ENCODE results near the gene FUCA2.
"Not testable (repeated sequence)": the region's sequence is repeated elsewhere in the genome, so short reads cannot be mapped to it uniquely, and the experiment has no call there.

Gene FUCA2

DNA sequence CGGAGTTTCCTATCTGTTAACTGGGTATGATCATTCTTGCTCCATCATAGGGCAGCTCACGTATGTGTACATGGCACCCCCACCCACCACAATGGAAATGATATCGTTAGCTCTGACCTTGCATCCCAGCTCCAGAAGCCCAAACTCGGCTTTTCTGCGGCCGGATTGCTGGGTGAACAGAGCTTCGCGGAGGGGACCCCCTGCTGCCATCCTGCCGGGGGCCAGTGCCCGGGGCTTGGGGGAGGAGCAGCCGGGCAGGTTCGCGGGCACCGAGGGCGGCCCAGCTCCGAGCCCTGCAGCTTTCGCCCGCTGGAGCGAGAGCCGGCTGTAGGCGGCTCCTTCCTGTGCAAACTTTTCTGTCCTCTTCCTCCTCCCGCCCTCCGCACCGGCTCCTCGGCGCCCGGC is 24.9 kb upstream of the FUCA2 start:
- DNase-seq (ENCODE audit: low read depth in 1 of 2, low spot score in 1 of 2), result peak in 1 of 2 donors; percentile 20

DNA sequence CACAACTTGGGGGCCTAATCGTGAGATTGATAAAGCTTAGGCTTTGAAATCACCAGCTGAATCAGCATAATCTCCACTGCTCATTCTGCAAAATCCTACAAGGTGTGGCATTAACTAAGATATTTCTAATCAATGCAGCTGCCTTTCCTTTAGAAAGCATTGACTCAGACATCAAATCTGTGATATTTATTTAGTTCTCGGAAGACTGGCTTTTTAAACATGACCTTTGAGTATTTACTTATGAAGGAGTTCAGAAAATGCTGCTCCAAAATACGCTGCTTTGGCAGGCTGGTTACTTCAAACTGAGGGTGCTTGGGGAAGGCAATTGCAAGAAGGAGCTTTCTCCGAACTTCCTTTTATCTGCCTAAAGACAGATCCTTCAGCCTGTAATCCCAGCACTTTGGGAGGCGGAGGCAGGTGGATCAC is 23.7 kb upstream of the FUCA2 start:
- no peak for DNase-seq (ENCODE audit: low read depth in 1 of 2, low spot score in 1 of 2)

DNA sequence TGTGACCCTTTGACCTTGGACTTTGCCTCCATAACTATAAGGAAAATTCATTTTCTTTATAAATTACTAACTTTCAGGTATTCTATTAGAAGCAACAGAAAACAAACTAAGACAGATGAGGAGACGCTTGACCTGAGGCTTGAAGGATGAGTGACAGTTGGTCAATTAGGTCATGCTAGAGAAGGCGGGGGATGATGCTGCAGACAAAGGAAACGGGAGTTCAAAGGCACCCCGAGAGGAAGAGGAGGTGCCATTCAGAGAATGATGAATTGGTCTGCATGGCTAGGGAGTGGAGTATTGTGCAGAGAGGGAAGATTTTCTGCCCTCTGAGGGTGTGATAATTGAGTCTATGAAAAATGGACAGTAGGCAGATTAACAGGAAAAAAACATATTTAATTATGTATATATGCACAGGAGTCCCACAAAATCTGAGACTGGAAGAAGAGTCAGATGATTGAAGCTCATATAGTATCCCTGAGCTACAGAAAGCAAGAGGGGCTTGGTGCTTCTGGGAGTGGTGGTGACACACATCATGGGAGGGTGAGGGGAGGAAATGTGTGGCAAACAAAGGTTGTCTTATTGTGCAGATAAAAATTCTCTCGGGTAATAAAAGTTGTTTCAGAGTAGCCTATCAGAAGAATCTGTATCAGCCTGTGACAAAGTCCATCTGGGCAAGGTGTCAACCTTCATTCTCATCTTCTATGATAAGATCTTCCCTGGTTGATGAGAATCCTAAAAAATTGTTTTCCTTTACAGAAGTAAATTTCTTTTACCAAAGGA is 20.4 kb upstream of the FUCA2 start:
- DNase-seq (ENCODE audit: low read depth in 1 of 2, low spot score in 1 of 2), result no peak

DNA sequence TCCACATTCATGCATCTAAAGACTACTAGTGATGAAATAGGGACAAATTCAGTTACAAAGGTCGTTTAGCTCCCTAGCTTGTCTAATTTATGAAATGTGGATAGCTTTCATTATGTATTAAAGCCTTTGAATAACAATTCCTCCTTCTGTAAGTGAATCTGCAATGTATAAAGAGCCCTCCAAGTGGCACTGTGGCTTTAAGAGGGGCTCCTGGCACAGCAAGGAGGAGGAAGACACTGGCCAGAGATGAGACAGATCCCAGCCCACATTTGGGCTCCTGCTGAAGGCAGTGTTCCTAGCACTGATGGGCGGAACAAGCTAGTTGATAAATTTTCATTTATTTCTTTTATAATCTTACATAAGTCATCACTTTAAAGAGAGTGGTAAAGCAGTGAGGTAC is 17.6 kb upstream of the FUCA2 start:
- no peak for DNase-seq (ENCODE audit: low read depth in 1 of 2, low spot score in 1 of 2)

DNA sequence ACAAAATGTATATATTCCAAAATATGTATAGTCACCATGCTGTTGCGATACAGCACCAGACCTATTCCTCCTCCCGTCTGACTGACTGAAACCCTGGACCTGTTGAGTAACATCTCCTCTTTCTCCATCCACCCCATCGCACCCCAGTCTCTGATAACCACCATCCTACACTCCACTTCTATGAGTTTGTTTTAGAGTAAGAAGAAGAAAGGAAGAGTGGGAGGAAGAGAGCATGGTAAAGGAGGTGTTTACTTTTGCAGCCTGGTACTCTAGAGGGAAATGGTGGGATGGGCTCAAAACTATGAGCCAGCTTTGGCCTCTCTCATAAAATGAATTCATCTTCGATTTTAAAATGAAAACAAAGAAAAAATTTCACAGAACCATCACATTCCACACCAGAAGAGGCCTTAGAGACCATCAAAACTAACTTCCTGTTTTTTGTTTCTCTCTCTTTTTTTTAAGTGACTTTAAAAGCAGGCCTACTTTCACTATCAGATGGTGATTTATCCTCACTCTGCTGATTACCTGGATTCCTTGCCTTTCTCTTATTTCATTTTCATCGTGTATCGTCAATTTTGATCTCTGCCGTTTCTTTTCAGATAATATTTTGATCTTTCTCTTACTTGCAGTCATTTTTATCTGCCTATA is 16.8 kb upstream of the FUCA2 start:
- DNase-seq (ENCODE audit: low read depth in 1 of 2, low spot score in 1 of 2), result no peak

DNA sequence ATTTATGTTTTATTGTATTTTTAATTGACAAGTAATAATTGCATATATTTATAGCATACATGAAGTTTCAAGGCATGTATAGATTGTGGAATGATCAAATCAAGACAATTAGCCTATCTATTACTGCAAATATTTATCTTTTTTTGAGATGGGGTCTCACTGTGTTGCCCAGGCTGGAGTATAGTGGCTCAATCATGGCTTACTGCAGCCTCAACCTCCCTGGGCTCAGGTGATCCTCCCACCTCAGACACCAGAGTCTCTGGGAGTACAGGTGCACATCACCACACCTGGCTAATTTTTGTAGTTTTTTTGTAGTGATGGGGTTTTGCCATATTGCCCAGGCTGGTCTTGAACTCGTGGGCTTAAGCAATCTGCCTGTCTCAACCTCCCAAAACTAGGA is 16.2 kb upstream of the FUCA2 start:
- no peak for DNase-seq (ENCODE audit: low read depth in 1 of 2, low spot score in 1 of 2)

DNA sequence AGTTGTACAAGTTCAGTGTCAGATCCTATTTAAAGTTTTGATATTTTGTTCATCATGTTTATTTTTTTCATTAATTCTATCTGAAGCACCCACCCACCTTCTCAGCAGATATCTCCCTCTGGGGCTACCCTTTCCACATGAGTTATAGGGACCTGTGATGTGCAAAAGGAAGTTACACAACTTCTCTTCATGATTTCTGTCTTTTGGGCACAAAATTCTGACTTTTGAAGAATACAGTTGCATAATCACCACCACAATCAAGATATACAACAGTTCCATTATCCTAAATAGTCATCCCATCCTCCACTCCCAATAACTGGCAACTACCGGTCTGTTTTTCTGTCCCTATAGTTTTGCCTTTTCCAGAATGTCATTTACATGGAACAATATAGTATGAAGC is 13.8 kb upstream of the FUCA2 start:
- DNase-seq (ENCODE audit: low read depth in 1 of 2, low spot score in 1 of 2), result no peak

DNA sequence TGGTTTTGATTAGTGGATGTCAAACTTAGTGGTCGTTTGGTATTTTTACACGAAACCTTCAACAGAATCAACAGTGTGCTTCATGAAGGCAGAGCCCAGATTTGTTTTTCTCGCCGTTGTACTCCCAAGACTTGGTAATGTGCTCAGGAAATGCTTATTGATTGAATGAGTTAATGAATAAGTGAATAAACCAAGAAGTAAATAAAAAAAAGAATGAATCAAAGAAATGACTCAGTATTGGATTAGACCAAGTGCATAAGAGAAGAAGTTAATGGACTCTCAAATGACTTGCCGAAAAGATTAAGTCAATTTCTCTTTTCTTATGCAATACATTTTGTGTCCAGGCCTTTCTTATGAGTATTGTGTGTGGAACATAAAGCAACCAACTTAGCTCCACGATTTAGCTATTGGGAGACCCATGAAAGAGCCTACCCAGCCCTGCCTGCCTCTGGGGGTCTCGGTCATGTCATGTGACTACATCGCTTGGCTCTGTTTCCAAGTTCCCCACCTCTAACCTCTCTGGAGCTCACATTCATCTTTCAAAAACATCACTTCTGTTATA is 10.6 kb upstream of the FUCA2 start:
- no peak for DNase-seq (ENCODE audit: low read depth in 1 of 2, low spot score in 1 of 2)

DNA sequence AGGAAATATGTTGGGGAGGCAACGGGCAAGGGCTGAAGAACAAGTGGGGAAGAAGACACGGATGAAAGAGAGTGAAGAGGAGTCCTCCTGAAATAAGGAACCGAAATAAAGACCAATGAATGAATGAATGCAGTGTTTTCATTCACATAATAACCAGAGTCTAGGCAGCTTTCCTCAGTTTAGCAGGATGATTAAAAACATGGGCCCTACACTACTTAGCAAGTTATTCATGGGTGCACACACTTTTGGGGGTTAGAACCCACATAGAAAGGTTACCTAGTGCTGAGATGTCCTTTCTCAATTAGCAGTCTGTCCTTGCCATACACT is 5.9 kb upstream of the FUCA2 start:
- DNase-seq (ENCODE audit: low read depth in 1 of 2, low spot score in 1 of 2), result no peak

DNA sequence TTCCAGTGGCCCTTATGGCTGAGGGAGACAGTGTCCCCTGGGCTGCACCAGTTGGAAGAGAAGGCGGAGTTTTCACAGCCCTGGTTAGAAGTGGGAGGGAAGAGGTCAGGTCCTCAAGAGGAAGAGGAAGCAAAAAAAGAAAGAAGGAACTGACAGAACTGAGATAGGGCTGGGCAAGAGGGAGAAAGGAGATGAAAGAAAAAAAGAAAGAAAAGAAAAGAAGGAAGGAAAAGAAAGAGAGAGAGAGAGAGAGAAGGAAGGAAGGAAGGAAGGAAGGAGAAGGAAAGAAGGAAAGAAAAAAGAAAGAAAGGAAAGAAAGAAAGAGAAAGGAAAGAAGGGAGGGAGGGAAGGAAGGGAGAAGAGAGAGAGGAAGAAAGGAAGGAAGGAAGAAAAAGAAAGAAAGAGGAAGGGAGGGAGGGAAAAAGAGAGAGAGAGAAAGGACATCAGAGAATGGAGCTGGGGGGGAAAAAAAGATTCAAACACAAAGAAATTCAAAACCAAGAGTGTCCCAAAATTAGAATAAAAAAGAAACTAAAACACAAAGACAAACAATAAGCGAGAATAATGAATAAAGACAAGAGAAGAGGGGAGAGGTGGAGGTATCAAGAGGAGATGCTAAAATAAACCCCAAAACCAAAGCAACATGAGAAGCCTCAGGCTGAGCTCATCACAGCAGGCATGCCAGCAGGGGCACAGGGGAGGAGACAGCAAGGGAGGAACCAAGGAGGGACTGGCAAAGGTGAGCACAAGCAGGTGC is 5.3 kb upstream of the FUCA2 start:
- DNase-seq (ENCODE audit: low read depth in 1 of 2, low spot score in 1 of 2), result no peak

DNA sequence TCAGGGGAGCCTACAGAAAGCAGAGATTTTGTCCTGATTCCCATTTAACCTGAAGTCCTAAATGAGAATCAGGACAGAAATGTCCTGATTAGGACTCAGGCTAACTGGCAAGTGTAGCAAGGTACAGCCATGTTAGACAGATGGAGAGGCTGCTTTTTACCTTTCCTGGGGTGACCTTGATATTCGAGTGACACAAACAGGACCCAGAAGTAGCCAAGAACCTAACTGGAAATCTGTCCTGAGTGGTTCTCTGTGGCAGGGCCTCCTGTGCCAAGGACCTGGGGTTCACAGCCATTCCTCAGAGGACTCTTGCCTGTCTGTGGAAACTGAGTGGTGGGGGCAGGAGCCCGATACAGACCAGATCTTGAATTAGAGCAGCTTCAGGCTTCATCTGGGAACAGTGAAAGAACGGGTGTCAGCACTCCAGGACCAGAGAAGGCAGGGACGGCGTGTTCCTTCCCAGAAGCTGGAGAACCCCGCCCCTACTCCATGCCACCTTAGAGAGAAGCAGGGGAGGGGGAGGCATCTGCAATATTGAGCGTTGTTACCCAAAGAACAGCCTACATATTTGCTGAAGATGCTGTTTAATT is 4.3 kb upstream of the FUCA2 start:
- no peak for DNase-seq (ENCODE audit: low read depth in 1 of 2, low spot score in 1 of 2)

DNA sequence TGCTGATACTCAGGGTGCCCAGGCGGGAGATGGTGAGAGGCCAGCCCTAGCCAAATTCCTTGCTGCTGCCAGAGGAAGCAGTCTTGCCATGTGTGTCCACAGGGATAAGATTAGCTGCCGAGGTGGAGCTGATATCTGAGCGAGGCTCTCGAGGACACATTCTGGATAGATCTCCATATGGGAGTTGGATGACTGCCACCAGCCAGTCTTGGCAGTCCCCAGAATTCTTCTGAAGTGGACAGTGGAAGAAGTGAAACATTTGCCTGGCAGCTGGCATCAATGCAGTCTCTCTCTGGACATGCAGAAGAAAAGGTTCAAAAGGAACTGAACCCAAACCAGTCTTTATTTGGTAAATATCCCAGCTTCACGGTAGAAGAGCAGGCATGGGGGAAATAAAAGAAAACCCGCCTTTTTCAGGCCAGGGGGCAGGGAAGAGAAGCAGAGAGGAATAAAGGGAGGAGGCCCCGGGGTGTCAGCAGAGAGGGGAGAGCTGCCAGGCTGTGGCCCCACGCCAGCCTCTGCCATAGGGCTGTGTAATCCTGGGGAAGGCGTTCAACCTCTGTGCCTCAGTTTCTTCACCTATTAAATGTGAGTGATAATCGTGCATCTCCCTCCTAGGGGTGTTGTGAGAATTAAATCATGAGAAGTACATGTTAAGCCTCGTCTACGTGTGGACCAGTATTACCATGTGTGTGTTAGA is 3.7 kb upstream of the FUCA2 start:
- DNase-seq (ENCODE audit: low read depth in 1 of 2, low spot score in 1 of 2), result no peak

DNA sequence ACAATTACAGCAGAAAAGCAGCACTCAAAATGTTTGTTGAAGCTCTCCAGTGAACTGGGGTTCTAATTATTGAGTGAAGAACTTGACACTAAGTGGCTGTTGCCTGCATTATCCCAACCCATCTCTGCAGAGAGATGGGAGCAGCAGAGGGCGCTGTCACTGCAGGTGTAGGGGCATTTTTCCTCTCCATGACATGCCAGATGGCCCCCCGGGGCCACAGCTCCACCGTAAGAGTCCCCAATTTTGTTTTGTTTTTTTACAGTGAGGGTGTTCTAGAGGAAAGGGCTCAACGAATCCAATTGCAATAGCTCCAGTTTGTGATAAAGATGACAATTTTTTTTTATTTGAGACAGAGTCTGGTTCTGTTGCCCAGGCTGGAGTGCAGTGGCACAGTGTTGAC is 1.9 kb upstream of the FUCA2 start:
- DNase-seq (ENCODE audit: low read depth in 1 of 2, low spot score in 1 of 2), result no peak

DNA sequence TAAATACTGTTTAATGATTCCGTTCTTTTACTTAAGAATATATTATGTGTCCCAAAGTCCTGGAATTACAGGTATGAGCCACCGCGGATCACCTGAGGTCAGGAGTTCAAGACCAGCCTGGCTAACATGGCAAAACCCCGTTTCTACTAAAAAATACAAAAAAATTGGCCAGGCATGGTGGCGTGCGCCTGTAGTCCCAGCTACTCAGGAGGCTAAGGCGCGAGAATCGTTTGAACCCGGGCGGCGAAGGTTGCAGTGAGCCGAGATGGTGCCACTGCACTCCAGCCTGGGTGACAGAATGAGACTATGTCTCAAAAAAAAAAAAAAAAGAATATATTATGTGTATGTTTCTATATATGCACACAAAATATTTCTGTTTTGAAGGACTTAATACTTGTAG is 1.2 kb downstream of the FUCA2 start:
- not testable (repeated sequence) for DNase-seq (ENCODE audit: low read depth in 1 of 2, low spot score in 1 of 2)

DNA sequence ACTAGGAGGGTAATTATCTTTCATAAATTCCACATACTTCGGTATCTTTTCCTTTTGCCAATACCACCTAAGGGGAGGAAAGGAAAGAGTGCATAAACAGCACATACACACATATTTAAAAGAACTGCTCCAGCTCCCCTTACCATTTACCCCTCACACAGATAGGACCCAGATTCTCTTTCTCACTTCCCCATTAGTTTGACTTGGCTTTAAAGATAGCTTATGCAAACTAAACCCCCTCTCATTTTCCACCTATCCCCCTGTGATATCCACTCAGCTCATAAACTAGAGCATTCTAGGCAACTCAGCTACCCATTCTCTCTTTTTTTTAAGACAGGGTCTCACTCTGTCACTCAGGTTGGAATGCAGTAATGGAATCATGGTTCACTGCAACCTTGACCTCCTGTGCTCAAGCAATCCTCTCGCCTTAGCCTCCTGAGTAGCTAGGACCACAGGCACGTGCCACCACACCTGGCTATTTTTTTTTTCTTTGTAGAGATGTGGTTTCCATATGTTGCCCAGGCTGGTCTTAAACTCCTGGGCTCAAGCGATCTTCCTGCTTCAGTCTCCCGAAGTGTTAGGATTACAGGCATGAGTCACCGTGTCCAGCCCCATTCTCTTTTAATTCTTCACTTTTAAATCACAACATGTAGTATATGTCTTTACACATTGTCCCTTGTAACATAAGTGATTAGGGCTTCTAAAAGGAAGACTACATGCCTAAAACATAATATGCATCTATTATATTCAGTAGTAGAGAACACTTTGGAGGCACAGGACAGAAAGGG is 4.0 kb downstream of the FUCA2 start:
- DNase-seq (ENCODE audit: low read depth in 1 of 2, low spot score in 1 of 2), result no peak

DNA sequence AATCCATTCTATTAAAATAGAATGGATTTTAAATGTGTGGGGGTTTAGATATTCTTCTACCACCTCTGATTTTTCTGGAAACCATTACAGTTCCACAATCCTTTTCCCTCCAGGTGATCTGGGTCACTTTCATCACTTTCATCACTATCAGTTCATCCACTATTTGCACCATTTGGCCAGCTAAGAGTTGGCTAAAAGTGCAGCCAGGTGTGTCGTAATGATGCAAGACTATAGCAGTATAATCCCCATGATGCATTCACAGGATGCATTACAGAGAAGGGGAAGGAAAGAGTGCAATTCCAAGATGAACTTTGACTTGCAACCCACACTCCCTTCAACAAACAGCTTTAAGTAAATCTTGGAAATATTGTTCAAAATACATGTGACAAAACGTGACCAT is 4.9 kb downstream of the FUCA2 start:
- no peak for DNase-seq (ENCODE audit: low read depth in 1 of 2, low spot score in 1 of 2)

DNA sequence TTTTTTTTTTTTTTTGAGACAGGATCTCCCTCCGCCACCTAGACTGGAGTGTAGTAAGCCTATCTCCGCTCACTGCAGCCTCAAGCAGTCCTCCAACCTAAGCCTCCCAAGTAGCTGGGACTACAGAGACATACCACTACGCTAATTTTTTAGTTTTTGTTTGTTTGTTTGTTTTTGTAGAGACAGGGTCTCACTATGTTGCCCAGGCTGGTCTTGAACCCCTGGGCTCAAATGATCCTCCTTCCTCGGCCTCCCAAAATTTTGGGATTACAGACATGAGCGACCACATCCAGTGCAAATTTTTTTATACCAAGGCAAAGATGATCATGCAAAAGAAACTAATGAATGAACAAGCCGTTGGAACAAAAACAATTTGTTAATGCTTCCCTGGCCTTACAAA is 5.3 kb downstream of the FUCA2 start:
- no peak for DNase-seq (ENCODE audit: low read depth in 1 of 2, low spot score in 1 of 2)

DNA sequence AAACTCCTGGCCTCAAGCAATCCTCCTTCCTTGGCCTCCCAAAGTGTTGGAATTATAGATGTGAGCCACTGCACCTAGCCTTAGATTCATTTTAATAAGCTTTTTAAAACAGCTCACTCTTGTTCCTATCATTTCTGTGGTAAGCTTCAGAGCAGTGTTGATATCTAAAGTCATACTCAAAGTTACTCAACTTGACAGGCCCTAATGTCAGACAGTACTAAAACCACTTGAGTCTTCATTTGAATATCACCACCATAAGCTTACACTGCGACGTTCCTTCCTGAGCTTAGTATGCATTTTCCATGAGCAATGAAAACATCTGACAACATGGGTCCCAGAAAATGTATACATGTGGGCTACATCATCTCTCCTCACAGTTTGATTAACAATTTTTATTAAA is 6.0 kb downstream of the FUCA2 start:
- no peak for DNase-seq (ENCODE audit: low read depth in 1 of 2, low spot score in 1 of 2)

DNA sequence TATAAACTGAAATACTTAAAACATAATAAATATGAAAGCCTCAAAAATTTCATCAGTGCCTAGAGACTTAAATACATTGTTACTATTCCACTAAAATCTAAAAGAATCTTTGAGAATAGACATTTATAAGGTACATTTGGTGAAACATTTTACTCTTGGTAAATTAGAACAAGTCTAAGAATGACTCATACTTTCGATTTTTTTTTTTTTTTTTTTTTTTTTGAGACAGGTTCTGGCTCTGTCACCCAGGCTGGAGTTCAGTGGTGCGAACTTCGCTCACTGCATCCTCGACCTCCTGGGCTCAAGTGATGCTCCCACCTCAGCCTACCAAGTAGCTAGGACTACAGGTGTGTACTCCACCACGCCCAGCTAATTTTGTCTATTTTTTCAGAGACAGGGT is 6.4 kb downstream of the FUCA2 start:
- DNase-seq (ENCODE audit: low read depth in 1 of 2, low spot score in 1 of 2), result no peak

DNA sequence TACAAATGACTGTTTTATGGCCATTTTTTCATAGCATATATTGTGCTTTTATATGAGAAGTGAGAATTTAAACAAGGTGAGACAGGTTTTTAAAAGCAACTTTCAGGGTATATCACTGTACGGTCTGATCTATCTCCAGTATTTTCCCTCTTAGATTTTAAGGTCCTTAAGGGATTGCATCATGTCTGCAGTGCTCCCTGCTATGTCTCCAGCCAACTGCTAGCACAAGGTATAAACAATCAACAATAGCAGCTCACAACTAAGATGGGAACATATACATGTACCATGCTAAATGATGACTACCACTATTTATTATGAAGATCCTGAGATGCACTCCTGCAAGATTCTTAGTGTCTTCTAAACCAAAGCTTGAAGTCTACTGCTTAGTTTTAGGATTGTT is 7.2 kb downstream of the FUCA2 start:
- DNase-seq (ENCODE audit: low read depth in 1 of 2, low spot score in 1 of 2), result no peak
